NOMO-1 (cell line): ENCODE data around the gene OR5AR1.
"Not testable (repeated sequence)": the region's sequence is repeated elsewhere in the genome, so short reads cannot be mapped to it uniquely, and the experiment has no call there.

ENCODE experiments used
- DNase-seq, 2 experiments: peaks; one replicate each; lab custom pipeline; 2025; ENCODE audit not compliant: unreplicated experiment in 2 of 2; lab: John Stamatoyannopoulos, UW

OR5AR1 gene

DNA sequence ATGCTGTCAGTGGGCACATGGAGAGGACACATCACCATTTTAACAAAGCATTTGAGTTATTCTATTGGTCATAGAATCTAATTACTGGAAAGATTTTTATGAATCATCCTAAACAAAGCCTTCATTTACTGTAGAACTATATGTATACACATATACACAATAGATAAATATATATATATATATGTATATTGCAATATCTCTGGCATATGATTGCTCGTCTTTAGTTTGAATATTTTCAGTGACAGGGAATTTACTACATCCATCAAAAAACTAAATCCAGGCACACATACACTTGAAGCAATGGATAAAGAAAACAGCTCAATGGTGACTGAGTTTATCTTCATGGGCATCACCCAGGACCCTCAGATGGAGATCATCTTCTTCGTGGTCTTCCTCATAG is at the start of gene OR5AR1:
OR5AR1 (plus strand) TSS at position 301 of the 400 bp plus-strand sequence; CDS start at position 301, 0 bp downstream.
- DNase-seq = no peak

DNA sequence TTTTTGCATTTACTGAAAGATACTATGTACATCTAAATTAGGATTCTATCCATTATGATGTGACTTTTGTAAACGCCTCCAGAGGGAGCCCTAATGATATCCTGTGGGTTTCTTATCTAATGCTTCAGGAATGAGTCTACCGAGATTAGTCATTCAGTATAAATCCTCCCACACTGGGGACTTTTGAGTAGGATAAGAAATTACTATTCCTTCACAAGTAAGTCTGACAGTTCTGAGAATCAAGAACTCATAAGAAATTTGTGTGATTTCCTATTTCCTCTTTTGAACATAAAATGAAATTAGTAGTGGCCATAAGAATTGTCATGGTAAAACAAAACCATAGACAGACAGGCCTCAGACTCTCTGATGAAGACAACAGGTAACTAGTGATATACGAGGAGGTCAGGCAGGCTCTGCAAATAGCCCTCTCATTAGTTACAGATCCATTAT is 38.8 kb upstream of the OR5AR1 start:
- no peak for DNase-seq

DNA sequence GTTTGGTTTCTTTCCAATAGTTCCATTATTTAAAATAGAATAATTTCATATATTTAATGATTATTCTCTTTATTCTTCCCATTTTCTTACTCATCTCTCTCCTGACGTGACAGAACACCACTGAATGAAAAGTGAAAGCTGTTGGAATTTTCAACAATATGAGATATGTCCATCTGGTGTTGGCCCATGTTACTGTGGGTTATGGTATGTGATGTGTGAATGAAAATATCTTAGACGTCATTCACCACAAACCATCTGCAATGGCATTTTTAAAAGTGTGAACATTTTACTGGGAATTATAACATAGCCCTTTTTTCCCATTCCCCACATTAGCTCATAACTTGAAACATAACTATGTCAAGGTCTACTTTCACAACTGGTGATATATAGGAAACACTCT is 37.5 kb upstream of the OR5AR1 start:
- no peak for DNase-seq

DNA sequence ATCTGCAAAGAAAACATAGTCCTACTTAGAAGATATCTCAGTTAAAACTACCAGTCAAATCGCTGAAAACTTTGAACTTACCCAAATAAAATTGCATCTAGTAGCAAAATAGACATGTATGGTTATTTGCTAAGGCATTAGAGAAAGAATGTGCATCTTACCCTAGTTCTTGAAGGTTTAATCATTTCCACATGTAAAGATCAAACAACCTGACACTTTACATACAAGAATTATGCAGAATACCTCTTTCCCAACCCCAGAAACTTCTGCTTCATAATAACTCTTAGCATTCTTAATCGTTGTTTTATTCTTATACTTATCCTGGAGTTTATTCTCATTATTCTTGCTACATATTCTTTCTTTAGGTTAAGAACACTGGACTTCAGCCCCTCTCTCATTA is 31.2 kb upstream of the OR5AR1 start:
- no peak for DNase-seq

DNA sequence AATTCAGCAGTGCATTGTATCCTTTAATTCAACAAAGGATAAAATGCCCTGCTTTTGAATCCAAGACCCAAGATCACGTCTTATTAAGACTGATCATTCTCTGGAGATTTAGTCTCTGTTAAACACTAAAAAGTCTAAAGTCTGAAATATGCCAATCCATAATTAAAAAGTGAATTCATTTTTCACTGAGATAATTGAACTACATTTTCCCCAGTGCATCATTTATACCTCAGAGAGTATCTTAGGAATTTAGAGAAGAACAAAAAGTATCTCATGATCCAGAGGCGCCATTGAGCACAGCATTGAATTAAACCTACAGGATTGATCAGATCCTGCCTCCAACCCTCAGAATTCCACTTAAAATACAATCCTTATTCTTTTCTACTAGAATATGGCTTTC is 26.6 kb upstream of the OR5AR1 start:
- DNase-seq = no peak

DNA sequence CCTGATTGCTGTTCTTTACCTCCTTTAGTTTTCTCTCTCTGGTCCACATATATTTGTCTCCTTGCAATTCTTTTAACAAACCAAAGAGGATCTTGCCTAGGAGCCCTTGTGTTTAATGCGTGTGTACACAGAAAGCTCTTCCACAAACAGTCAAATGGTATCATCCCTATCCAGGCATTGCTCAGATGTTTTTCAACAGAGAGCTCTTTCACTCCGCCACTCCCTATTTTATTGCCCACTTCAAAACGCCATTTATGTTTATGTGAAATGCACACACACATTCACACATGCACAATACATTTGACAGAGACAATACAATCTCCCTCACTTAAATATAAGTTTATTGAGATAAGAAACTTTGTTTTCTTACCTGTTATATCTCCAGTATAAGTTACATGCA is 26.0 kb upstream of the OR5AR1 start:
- DNase-seq = no peak

DNA sequence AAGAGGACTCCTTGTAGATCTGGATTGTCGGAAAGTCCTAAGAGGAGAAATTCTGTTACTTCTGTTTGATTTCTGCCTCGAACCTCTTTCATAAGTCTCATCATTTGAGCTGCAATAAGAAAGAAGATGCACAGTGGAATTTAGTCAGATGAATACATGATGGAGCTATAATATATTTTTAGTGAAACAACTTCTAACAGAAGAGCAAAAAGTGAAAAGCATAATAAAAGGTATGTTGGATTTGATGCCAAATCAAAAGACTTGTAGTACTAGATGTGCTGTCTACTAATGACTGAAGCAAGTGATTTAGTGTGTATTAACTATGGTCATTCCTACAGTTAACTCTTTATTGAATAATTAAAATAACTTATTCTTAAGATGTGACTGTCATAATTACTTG is 21.1 kb upstream of the OR5AR1 start, which contains the start of gene OR5AP2:
OR5AP2 (minus strand) TSS at position 101 of the 400 bp plus-strand sequence; CDS start at position 101, 0 bp downstream.
- no peak for DNase-seq

DNA sequence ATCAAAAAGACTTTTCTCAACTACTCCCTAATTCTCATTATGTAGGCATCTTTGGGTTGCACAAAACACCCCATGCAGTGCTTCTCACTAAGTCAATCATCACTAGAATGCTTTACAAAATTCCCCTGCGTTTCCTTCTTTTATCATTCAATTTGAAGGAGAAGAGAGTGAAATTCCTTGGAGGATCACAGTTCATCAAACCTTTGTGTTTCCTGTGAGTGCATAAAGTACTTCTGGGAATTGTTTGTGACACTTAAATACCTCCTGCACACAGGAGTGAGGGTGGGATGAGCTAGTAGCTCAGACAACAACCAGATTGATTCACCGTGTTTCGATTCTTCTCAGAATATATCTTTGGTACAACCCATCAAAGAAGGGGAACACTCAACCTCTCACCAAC is 3.7 kb upstream of the OR5AR1 start:
- DNase-seq = no peak

DNA sequence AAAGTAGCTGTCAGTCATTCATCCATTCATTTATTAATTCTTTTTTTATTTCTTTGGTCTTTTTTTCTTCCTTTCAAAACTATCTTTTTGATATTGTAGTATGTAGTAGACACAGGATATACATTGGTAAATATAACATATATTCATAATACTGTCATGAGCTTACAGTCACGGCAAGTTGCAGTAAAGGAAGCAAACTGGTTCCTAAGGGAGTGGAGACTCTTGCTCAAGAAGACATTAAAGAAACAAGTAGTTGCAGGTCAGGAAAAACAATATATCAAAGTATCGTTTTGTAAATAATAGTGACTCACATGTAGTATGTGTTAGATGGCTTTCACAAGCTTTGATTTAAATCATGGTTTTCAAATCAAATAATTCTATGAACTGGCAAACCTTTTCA is 7.5 kb downstream of the OR5AR1 start:
- no peak for DNase-seq

DNA sequence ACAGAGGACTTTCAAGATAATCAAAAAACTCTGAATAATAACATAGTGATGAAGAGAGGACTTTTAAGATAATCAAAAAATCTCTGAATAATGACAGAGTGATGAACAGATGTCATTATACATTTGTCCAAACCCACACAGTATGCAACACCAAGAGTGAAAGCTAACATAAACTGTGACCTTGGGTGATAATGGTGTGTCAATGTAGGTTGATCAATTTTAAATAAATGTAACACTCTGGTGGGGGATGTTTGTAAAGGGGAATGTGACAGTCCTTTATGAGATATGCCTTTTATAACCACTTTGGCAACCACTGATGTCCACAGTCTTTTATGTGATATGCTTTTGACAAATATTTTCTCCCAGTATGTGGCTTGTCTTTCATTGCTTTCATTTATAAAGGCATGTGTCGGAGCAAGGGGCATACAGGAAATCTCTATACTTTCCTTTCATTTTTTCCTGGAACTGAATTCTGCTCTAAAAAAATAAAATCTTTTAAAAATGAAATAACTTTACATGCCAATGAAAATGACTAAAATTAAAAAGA is 25.1 kb downstream of the OR5AR1 start:
- no peak for DNase-seq

DNA sequence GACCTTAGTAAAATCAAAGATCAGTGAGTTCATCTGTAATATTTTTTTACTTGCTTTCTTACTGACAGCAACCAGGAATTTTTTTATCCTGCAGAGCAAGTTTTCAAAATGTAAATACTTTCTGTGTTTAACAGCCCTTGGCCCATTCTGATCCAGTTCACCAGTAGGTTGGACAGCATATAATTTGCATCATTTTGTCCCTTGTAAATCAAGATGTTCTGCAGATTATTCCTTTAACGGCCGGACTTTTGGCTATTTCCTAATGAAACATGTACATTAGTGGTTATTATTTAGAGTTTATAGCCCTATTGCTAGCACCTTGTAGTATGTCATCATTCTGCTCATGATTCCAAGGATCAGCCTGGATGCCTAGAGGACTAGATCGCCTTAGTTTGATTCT is 27.7 kb downstream of the OR5AR1 start:
- not testable (repeated sequence) for DNase-seq

DNA sequence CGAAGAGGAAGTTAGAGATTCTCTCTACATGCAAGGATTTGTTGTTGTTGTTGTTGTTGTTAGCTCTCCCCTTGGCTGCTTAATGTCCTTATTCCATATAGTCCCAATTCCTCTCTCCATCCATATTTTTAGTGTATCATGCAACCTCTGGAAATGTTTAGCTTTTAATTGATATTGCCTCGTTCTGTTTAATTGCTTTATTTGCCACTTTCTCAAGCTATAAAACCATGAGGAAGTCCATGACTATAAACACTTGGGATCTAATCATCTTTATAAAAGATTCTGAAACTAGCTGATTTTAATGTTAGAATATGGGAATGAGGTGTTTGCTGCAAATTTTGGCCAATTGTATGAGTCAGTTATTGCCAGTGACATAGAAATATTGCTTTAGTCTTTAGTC is 29.9 kb downstream of the OR5AR1 start:
- no peak for DNase-seq

DNA sequence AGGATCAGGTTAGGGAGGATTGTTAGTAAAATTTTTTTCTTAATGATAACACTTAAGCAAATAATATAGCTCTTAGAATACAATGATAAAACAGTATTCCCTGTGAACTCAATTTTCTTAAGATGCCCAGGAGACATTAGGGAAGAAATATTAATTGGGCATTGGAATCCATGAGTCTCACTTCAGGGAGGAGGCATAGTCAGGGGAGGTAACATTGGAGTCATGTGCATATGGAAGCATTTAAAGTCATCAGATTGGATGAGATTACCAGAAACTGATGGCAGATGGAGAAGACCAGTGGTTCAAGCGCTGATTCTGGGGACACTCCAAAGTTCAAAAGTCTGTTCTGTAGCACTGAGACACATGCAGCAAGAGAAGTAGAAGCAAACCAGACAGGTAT is 35.3 kb downstream of the OR5AR1 start, which contains the start of gene OR9G1:
OR9G1 (plus strand) TSS at position 301 of the 400 bp plus-strand sequence. CDS start 1,293 bp downstream, outside the sequence.
- no peak for DNase-seq

DNA sequence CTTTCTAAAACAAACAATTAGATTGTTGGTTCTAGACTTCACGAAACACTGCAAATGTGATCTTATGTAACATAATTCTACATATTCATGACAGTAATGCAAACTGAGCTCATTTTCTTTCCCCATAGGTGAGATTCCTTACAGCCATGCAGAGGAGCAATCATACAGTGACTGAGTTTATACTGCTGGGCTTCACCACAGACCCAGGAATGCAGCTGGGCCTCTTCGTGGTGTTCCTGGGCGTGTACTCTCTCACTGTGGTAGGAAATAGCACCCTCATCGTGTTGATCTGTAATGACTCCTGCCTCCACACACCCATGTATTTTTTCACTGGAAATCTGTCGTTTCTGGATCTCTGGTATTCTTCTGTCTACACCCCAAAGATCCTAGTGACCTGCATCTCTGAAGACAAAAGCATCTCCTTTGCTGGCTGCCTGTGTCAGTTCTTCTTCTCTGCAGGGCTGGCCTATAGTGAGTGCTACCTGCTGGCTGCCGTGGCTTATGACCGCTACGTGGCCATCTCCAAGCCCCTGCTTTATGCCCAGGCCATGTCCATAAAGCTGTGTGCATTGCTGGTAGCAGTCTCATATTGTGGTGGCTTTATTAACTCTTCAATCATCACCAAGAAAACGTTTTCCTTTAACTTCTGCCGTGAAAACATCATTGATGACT is 36.9 kb downstream of the OR5AR1 start:
- no peak for DNase-seq

DNA sequence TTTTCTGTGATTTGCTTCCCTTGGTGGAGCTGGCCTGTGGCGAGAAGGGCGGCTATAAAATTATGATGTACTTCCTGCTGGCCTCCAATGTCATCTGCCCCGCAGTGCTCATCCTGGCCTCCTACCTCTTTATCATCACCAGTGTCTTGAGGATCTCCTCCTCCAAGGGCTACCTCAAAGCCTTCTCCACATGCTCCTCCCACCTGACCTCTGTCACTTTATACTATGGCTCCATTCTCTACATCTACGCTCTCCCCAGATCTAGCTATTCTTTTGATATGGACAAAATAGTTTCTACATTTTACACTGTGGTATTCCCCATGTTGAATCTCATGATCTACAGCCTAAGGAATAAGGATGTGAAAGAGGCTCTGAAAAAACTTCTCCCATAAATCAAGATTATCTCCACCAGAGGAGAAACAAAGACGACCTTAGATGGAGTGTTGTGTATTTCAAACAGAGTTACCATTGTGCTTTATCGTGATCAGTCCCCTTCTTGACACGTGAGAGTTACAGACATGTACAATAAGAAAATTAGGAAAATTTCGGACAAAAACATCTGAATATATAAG is 37.5 kb downstream of the OR5AR1 start:
- DNase-seq = no peak

DNA sequence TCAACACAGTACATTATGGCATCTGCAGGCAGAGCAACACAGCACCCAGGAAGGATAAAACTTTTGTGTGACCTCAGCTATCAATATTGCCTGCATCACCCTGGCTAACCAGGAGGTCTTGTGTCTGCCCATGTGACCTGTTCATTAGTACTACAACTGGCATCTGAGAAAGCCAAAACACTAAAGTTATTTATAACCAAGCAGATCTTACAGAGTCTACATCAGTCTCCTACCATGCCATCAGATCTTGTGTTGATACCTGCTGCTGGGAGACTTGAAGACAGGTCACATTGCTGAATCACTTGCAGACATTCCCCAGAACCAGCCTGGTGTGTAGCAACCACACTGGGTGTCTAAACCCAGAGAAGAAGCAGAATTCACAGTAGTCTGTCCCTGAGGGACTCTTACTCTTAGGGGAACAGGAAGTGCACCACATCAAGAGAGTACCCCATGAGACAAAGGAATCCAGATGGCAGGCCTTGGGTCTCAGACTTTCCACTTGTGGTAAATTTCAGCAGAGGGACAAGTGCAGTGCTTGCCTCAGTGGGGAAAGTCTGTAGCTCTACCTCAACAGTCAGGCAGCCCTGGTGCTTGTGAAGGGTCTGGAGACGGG is 42.4 kb downstream of the OR5AR1 start:
- no peak for DNase-seq

DNA sequence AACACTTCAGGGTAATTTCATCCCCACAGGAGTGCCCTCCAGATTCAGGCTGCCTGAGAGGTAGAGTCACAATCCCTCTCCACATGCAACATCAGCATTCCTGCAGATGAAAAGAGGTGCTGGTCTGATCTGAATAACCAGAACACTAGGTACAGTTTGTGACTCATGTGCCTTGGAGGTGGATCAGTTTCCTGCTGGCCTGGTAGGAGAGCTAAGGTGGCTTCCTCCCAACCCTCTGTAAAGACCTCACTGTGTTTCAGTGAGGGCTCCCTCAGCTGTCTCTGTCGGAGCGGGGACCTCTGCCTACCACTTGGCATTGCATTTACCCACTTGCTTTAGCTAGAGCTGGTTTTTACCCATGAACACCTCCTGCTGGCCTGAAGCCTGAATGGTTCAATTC is 43.0 kb downstream of the OR5AR1 start:
- DNase-seq = no peak

DNA sequence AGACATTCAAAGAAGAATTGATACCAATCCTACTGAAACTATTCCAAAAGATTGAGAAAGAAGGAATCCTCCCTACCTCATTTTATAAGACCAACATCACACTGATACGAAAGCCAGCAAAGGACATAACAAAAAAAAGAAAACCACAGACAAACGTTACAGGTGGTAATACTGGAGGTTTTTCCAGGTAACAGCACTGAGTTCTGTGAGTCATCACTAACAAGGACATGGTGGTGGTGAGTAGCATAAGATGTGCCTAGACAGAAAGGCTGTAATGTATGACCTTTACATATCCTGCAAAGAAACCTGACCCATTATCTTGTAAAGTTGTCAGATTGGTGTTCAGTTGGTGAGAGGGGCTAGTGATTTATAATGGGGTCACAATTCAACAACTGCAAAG is 50.7 kb downstream of the OR5AR1 start:
- DNase-seq = no peak
